Panc1 (cell line): Measurements from ENCODE around the gene MPRIP.

Experiments used
- POLR2AphosphoS5 ChIP-seq: IDR thresholded peaks from 2 replicates; pipeline ENCODE4 v1.6.1; 2012; ENCODE audit warnings: mild to moderate bottlenecking, low read depth, low read length, moderate library complexity
- TF ChIP-seq, protein P1 (sequence below), 2 experiments: IDR thresholded peaks; 2 replicates each; pipeline ENCODE4 v1.6.1; 2011 to 2012; ENCODE audit warnings: low read depth in 2 of 2, control low read depth in 1 of 2, low read length in 1 of 2, mild to moderate bottlenecking in 1 of 2, moderate library complexity in 1 of 2; ENCODE audit not compliant: insufficient read depth in 1 of 2
- TF ChIP-seq, protein P2 (sequence below): fragments of 450-650 bp; IDR thresholded peaks from 2 replicates; pipeline ENCODE4 v1.5.1; 2017; ENCODE audit warnings: mild to moderate bottlenecking

DNA sequence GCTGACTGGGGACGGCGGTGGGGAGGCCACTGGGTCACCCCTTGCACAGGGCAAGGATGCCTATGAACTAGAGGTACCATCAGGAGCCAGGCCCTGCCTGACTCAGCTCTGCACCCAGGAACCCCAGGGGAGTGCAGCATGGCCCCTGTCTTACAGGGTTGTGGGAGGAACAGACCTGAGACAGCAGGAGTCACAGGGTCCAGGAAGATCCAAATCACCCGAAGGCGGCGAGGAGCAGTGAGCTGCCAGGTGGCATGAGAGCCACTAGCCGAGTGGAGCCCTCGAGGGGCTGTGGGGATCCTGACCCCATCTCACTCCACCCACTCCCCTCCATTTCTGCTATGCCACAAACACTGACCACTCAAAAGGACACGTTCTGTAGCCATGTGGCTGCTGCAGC lies 133.1 kb downstream of the MPRIP start:
- TF ChIP-seq, protein P1, sequence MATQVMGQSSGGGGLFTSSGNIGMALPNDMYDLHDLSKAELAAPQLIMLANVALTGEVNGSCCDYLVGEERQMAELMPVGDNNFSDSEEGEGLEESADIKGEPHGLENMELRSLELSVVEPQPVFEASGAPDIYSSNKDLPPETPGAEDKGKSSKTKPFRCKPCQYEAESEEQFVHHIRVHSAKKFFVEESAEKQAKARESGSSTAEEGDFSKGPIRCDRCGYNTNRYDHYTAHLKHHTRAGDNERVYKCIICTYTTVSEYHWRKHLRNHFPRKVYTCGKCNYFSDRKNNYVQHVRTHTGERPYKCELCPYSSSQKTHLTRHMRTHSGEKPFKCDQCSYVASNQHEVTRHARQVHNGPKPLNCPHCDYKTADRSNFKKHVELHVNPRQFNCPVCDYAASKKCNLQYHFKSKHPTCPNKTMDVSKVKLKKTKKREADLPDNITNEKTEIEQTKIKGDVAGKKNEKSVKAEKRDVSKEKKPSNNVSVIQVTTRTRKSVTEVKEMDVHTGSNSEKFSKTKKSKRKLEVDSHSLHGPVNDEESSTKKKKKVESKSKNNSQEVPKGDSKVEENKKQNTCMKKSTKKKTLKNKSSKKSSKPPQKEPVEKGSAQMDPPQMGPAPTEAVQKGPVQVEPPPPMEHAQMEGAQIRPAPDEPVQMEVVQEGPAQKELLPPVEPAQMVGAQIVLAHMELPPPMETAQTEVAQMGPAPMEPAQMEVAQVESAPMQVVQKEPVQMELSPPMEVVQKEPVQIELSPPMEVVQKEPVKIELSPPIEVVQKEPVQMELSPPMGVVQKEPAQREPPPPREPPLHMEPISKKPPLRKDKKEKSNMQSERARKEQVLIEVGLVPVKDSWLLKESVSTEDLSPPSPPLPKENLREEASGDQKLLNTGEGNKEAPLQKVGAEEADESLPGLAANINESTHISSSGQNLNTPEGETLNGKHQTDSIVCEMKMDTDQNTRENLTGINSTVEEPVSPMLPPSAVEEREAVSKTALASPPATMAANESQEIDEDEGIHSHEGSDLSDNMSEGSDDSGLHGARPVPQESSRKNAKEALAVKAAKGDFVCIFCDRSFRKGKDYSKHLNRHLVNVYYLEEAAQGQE (IDR thresholded peaks at IDR 0.05; ENCODE audit: insufficient read depth in 1 of 2, low read depth in 2 of 2, low read length in 1 of 2) = no peak
- TF ChIP-seq, protein P2, sequence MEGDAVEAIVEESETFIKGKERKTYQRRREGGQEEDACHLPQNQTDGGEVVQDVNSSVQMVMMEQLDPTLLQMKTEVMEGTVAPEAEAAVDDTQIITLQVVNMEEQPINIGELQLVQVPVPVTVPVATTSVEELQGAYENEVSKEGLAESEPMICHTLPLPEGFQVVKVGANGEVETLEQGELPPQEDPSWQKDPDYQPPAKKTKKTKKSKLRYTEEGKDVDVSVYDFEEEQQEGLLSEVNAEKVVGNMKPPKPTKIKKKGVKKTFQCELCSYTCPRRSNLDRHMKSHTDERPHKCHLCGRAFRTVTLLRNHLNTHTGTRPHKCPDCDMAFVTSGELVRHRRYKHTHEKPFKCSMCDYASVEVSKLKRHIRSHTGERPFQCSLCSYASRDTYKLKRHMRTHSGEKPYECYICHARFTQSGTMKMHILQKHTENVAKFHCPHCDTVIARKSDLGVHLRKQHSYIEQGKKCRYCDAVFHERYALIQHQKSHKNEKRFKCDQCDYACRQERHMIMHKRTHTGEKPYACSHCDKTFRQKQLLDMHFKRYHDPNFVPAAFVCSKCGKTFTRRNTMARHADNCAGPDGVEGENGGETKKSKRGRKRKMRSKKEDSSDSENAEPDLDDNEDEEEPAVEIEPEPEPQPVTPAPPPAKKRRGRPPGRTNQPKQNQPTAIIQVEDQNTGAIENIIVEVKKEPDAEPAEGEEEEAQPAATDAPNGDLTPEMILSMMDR = no peak
- no peak for TF ChIP-seq POLR2AphosphoS5
